Stimulated activated CD8-positive, alpha-beta memory T cell treated with anti-CD3 and anti-CD28 coated beads, Interleukin-12 subunit alpha, Interleukin-12 subunit beta, amount 100 ng/mL, for 24 hours (primary cell): ENCODE measurements around the gene SRPX.

Experiments used
- DNase-seq: peaks from one replicate; pipeline ENCODE4 v3.0.0-alpha.2; 2020; ENCODE audit errors: extremely low read depth

SRPX gene

GRCh38 chrX:38138900-38139299 lies 81.8 kb downstream of the SRPX start:
- no peak for DNase-seq

- no peak for DNase-seq
These were observed 82.3 kb downstream of the SRPX start for GRCh38 chrX:38138157-38138891.

GRCh38 chrX:38129366-38129765 lies 91.3 kb downstream of the SRPX start:
- DNase-seq: no peak

GRCh38 chrX:38127961-38128360 lies 92.7 kb downstream of the SRPX start:
- no peak for DNase-seq

GRCh38 chrX:38126179-38126578 lies 94.5 kb downstream of the SRPX start:
- no peak for DNase-seq

- DNase-seq: no peak
These were observed 96.7 kb downstream of the SRPX start for GRCh38 chrX:38124000-38124399.

GRCh38 chrX:38117485-38117884 lies 103.2 kb downstream of the SRPX start:
- no peak for DNase-seq

- no peak for DNase-seq
These were observed 104.0 kb downstream of the SRPX start for GRCh38 chrX:38116706-38117105.

GRCh38 chrX:38112566-38112965 lies 108.1 kb downstream of the SRPX start:
- DNase-seq: no peak

- no peak for DNase-seq
These were observed 109.5 kb downstream of the SRPX start for GRCh38 chrX:38111196-38111595.

- no peak for DNase-seq
These were observed 110.4 kb downstream of the SRPX start for GRCh38 chrX:38110231-38110630.

GRCh38 chrX:38109042-38109898 lies 111.4 kb downstream of the SRPX start:
- DNase-seq: no peak

- no peak for DNase-seq
These were observed 112.3 kb downstream of the SRPX start for GRCh38 chrX:38108364-38108763.

GRCh38 chrX:38106991-38107655 lies 113.5 kb downstream of the SRPX start:
- DNase-seq: no peak

- no peak for DNase-seq
These were observed 115.4 kb downstream of the SRPX start for GRCh38 chrX:38105216-38105725.

- no peak for DNase-seq
These were observed 116.5 kb downstream of the SRPX start for GRCh38 chrX:38103857-38104812.

- DNase-seq: no peak
These were observed 117.8 kb downstream of the SRPX start for GRCh38 chrX:38102875-38103274.

- DNase-seq: no peak
These were observed 118.4 kb downstream of the SRPX start for GRCh38 chrX:38102240-38102639.

- no peak for DNase-seq
These were observed 121.0 kb downstream of the SRPX start for GRCh38 chrX:38099688-38100087.
